ENCODE results near the gene ZBP1.

Gene ZBP1

GRCh38 chr20:57586943-57587277 is 33.3 kb downstream of the ZBP1 start:
- Histone ChIP-seq H3K27ac (no peak overlapping the region), H3K4me3 (no peak overlapping the region)
- TF ChIP-seq, protein P1, sequence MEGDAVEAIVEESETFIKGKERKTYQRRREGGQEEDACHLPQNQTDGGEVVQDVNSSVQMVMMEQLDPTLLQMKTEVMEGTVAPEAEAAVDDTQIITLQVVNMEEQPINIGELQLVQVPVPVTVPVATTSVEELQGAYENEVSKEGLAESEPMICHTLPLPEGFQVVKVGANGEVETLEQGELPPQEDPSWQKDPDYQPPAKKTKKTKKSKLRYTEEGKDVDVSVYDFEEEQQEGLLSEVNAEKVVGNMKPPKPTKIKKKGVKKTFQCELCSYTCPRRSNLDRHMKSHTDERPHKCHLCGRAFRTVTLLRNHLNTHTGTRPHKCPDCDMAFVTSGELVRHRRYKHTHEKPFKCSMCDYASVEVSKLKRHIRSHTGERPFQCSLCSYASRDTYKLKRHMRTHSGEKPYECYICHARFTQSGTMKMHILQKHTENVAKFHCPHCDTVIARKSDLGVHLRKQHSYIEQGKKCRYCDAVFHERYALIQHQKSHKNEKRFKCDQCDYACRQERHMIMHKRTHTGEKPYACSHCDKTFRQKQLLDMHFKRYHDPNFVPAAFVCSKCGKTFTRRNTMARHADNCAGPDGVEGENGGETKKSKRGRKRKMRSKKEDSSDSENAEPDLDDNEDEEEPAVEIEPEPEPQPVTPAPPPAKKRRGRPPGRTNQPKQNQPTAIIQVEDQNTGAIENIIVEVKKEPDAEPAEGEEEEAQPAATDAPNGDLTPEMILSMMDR (IDR thresholded peaks at IDR 0.05): no peak
- DNase-seq (ENCODE audit: low spot score): no peak

DNA sequence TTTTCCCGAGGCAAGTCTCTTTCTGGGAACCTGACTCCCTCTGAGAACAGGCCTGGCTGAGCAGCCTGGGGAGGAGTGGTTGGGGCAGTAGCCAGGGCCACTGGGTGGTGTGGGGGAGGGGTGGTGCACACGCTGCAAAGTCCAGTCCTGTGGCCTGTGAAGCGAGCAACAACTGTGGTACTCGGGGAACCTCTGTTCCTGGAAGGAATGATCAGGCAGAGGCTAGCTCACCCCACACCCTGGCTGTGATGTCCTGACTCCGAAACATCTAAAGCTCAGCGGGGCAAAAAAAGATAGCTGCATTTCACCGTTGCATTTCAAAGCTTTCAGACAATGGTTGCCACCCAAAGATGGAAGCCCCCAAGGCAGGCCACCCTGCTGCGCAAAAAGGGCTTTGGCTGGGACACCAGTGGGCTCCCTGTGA is 33.8 kb downstream of the ZBP1 start:
- H3K4me3 ChIP-seq: no peak overlapping the region
- TF ChIP-seq, protein P1 (IDR thresholded peaks at IDR 0.05): no peak
- no peak overlapping the region for H3K27ac ChIP-seq
- no peak for DNase-seq (ENCODE audit: low spot score)

GRCh38 chr20:57585466-57586213 is 34.6 kb downstream of the ZBP1 start:
- TF ChIP-seq, protein P1 (IDR thresholded peaks at IDR 0.05): no peak
- DNase-seq (ENCODE audit: low spot score): no peak
- Histone ChIP-seq H3K27ac (no peak overlapping the region), H3K4me3 (no peak overlapping the region)

DNA sequence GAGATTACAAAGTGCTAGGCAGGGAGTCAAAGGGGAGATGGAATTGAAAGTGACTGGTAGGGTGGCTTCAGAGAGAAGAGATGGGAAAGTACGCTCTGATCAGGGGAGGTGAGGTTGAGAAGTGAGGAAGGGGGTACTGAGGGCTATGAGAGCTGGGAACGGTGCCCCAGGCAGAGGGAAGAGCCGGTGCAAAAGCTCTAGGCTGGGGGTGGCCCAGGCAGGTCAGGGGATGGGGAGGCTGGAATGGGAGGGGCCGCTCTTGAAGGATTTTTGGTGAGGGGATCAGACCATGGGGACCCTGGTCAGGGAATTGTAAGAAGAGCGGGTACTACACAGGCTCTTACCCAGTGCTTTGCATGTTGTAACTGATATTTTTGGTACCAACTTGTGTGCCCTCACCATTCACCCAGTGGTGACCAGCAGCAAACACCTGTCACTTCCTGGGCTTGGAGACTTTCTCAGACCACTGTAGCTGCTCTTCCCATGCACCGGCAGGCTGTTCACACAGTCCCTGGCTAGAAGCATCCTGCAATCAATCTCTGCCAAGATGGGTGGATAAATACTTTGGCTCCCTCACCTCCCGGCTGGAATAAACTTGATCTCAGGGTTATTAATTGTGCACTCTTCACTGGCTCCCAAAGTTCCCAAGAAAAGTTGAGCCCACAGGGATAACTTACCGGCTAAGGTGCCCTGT is 35.3 kb downstream of the ZBP1 start:
- H3K27ac ChIP-seq: no peak overlapping the region
- TF ChIP-seq, protein P1 (IDR thresholded peaks at IDR 0.05): no peak
- H3K4me3 ChIP-seq: no peak overlapping the region
- DNase-seq (ENCODE audit: low spot score): no peak

- Histone ChIP-seq H3K4me3 (no peak overlapping the region), H3K27ac (peak overlapping the region; percentile 17 to 82)
- TF ChIP-seq, protein P1 (IDR thresholded peaks at IDR 0.05): no peak
- DNase-seq (ENCODE audit: low spot score): no peak
Measured at GRCh38 chr20:57583289-57584257, 36.7 kb downstream of the ZBP1 start.

- TF ChIP-seq, protein P1 (IDR thresholded peaks at IDR 0.05): no peak
- peak overlapping the region; percentile 41 for H3K4me3 ChIP-seq
- DNase-seq (ENCODE audit: low spot score): no peak
- H3K27ac ChIP-seq: peak overlapping the region; percentile 17 to 82
Measured at GRCh38 chr20:57582432-57583288, 37.6 kb downstream of the ZBP1 start.

Data from coronary artery (tissue), 2 donors.